ENCODE results near the gene CFP. TPM values are rescaled to one million over a fixed set of nuclear protein-coding genes. Genes with fewer than 3 reads are reported as not detected.

CFP gene
- total RNA-seq, 1 experiment from 2014 or later = 2.0 TPM

- TF ChIP-seq E2F5 (CRISPR knock-in tag; IDR thresholded peaks at IDR 0.05) = no peak
- no peak for TF ChIP-seq ZNF396 (CRISPR knock-in tag; IDR thresholded peaks at IDR 0.05; ENCODE audit: borderline replicate concordance)
- no peak for TF ChIP-seq ZNF232 (CRISPR knock-in tag; IDR thresholded peaks at IDR 0.05)
- no peak for TF ChIP-seq JUN (CRISPR knock-in tag; IDR thresholded peaks at IDR 0.05)
- TF ChIP-seq GRHL2 (CRISPR knock-in tag; IDR thresholded peaks at IDR 0.05; ENCODE audit: insufficient replicate concordance, severe bottlenecking) = no peak
- peak; percentile 86 for TF ChIP-seq MAX (CRISPR knock-in tag; IDR thresholded peaks at IDR 0.05)
- TF ChIP-seq ZNF138 (CRISPR knock-in tag; conservative IDR thresholded peaks at IDR 0.05) = no peak
- no peak for TF ChIP-seq ZBTB43 (CRISPR knock-in tag; IDR thresholded peaks at IDR 0.05)
- no peak; the same call in 1 of the 2 replicates for TF ChIP-seq CREB1 (CRISPR knock-in tag; IDR thresholded peaks at IDR 0.05)
- no peak for TF ChIP-seq ESRRA (CRISPR knock-in tag; IDR thresholded peaks at IDR 0.05; ENCODE audit: borderline replicate concordance)
- no peak for TF ChIP-seq ZNF512 (CRISPR knock-in tag; IDR thresholded peaks at IDR 0.05; ENCODE audit: borderline replicate concordance)
- TF ChIP-seq NFYB (CRISPR knock-in tag; conservative IDR thresholded peaks at IDR 0.05; ENCODE audit: low read depth) = peak; percentile 52; the same call in 1 of the 2 replicates
- TF ChIP-seq FOXK1 (CRISPR knock-in tag; IDR thresholded peaks at IDR 0.05) = peak; percentile 24; the same call in 1 of the 2 replicates
- peak; percentile 92 for TF ChIP-seq CREM (CRISPR knock-in tag; IDR thresholded peaks at IDR 0.05)
- TF ChIP-seq FOXP1 (CRISPR knock-in tag; IDR thresholded peaks at IDR 0.05; ENCODE audit: borderline replicate concordance) = 0 out of 2 replicates have a peak, but pooled peaks have one; percentile 42
- TF ChIP-seq ZNF219 (CRISPR knock-in tag; IDR thresholded peaks at IDR 0.05; ENCODE audit: borderline replicate concordance) = no peak
- no peak for TF ChIP-seq HMGA2 (CRISPR knock-in tag; IDR thresholded peaks at IDR 0.05)
- no peak for TF ChIP-seq E2F1 (CRISPR knock-in tag; IDR thresholded peaks at IDR 0.05)
- no peak for TF ChIP-seq IRF2 (CRISPR knock-in tag; IDR thresholded peaks at IDR 0.05; ENCODE audit: borderline replicate concordance, low read depth)
- TF ChIP-seq CDX4 (CRISPR knock-in tag; IDR thresholded peaks at IDR 0.05; ENCODE audit: borderline replicate concordance) = no peak
- no peak for TF ChIP-seq KAT7 (CRISPR knock-in tag; IDR thresholded peaks at IDR 0.05; ENCODE audit: borderline replicate concordance)
- TF ChIP-seq MYBL2 (CRISPR knock-in tag; IDR thresholded peaks at IDR 0.05) = 0 out of 2 replicates have a peak, but pooled peaks have one; percentile 39
- TF ChIP-seq GABPB1 (CRISPR knock-in tag; IDR thresholded peaks at IDR 0.05) = peak; percentile 77
- TF ChIP-seq SP1 (CRISPR knock-in tag; conservative IDR thresholded peaks at IDR 0.05) = peak; percentile 84
Measured at GRCh38 chrX:47658684-47659420, 29.1 kb upstream of the CFP start, which contains the start of gene UXT (continued).

Measured in WTC11 (cell line).